HepG2 (cell line): Measurements from ENCODE around the gene DYRK1B. TPM values are rescaled to one million over a fixed set of nuclear protein-coding genes. Genes with fewer than 3 reads are reported as not detected.

ENCODE experiments used
- ATAC-seq: fragments of 200-7000 bp; cut with Tn5 transposase; 3 replicates; pipeline ENCODE4 v1.9.1; 2020; ENCODE audit warnings: mild to moderate bottlenecking, moderate library complexity
- BruUV-seq: library from RNA; stranded (reverse); fragments of 400-500 nt; replicated peaks from 2 replicates; lab custom pipeline; 2021; lab: Mats Ljungman, UMichigan
- CTCF ChIA-PET: fragments of 300-600 bp; formaldehyde crosslinking; extraction: SDS; loops from one replicate; lab custom pipeline; 2021; ENCODE audit warnings: low total read pairs, inconsistent platforms, low intra/inter-chr PET ratio; lab: Yijun Ruan, JAX
- POLR2A ChIA-PET: fragments of 350-600 bp; sonication (Branson Sonifier 250); formaldehyde crosslinking; loops from one replicate; lab custom pipeline; 2020; ENCODE audit warnings: antibody characterized with exemption, inconsistent platforms; lab: Yijun Ruan, JAX
- DNase-seq: peaks from one replicate; pipeline ENCODE4 v3.0.0-alpha.2; 2015; ENCODE audit warnings: low spot score
- FAIRE-seq: peaks from 3 replicates; lab custom pipeline; 2011; peaks lifted over from hg19 to GRCh38; lab: Jason Lieb, UNC
- H2AFZ ChIP-seq: one replicate; pipeline ENCODE4 v1.6.1; 2011; ENCODE audit warnings: low read length, inconsistent platforms
- H3K27ac ChIP-seq: fragments of 300-600 bp; 3 replicates; pipeline ENCODE4 v1.8.0; 2011; ENCODE audit warnings: mixed run types, mild to moderate bottlenecking, mixed read lengths, low read length, inconsistent platforms; ENCODE audit not compliant: insufficient read depth; ENCODE audit errors: extremely low read length
- H3K27me3 ChIP-seq, 2 experiments: fragments of 200-600 bp in 1 of 2; 2 replicates in 1 of 2; 3 replicates in 1 of 2; pipeline versions ENCODE4 v1.6.0 to v1.8.0; 2011; ENCODE audit warnings: low read length in 2 of 2, mild to moderate bottlenecking in 2 of 2, moderate library complexity in 2 of 2, inconsistent platforms in 1 of 2; ENCODE audit not compliant: insufficient read depth in 2 of 2, control insufficient read depth in 1 of 2
- H3K36me3 ChIP-seq, 2 experiments: fragments of 200-600 bp in 1 of 2; replicated peaks in 1 of 2; 2 replicates in 1 of 2; 3 replicates in 1 of 2; pipeline versions ENCODE4 v1.5.1 to v1.8.0; 2011; ENCODE audit warnings: low read length in 2 of 2, inconsistent platforms in 1 of 2; ENCODE audit not compliant: insufficient read depth in 2 of 2, control insufficient read depth in 1 of 2
- H3K4me1 ChIP-seq: 2 replicates; pipeline ENCODE4 v1.5.1; 2012; ENCODE audit warnings: low read length, inconsistent platforms; ENCODE audit not compliant: insufficient read depth
- H3K4me2 ChIP-seq: 2 replicates; pipeline ENCODE4 v1.6.0; 2011; ENCODE audit warnings: low read depth, low read length, inconsistent platforms
- H3K4me3 ChIP-seq, 3 experiments: fragments of 200-600 bp in 1 of 3; sonication (generic), shearing (Covaris generic) in 1 of 3; replicated peaks in 1 of 3; 2 replicates each; pipeline ENCODE4 v1.5.1; 2011 to 2016; ENCODE audit warnings: low read length in 3 of 3, inconsistent platforms in 2 of 3, low read depth in 2 of 3, mild to moderate bottlenecking in 2 of 3, control low read depth in 1 of 3, mixed read lengths in 1 of 3; ENCODE audit not compliant: insufficient read depth in 1 of 3
- H3K79me2 ChIP-seq: one replicate; pipeline ENCODE4 v1.6.1; 2011; ENCODE audit warnings: low read length, inconsistent platforms; ENCODE audit not compliant: insufficient read depth
- H3K9ac ChIP-seq: 2 replicates; pipeline ENCODE4 v1.6.0; 2011; ENCODE audit warnings: mild to moderate bottlenecking, low read depth, low read length, inconsistent platforms; ENCODE audit not compliant: insufficient read depth
- H3K9me3 ChIP-seq: 2 replicates; pipeline ENCODE4 v1.5.1; 2012; ENCODE audit warnings: mild to moderate bottlenecking, low read length
- H4K20me1 ChIP-seq: 2 replicates; pipeline ENCODE4 v1.6.0; 2011; ENCODE audit warnings: inconsistent platforms, mild to moderate bottlenecking, low read length, moderate library complexity; ENCODE audit not compliant: insufficient read depth
- ARNT ChIP-seq: fragments of 450-650 bp; IDR thresholded peaks from 2 replicates; pipeline ENCODE4 v1.6.1; 2017
- HOXA9 ChIP-seq: sonication (generic); formaldehyde crosslinking; IDR thresholded peaks from 2 replicates; pipeline ENCODE4 v1.8.1; 2022; ENCODE audit warnings: missing genetic modification reagents, mild to moderate bottlenecking, moderate library complexity, borderline replicate concordance
- NCOA2 ChIP-seq: sonication (generic); formaldehyde crosslinking; IDR thresholded peaks from 2 replicates; pipeline ENCODE4 v1.8.0; 2022; ENCODE audit warnings: inconsistent platforms
- PRDM10 ChIP-seq: sonication (generic); formaldehyde crosslinking; IDR thresholded peaks from 2 replicates; pipeline ENCODE4 v1.4.0; 2020; ENCODE audit warnings: low read depth, missing genetic modification reagents
- TFE3 ChIP-seq: IDR thresholded peaks from 2 replicates; pipeline ENCODE4 v1.6.1; 2016
- ZNF160 ChIP-seq: sonication (generic); formaldehyde crosslinking; IDR thresholded peaks from 2 replicates; pipeline ENCODE4 v1.8.0; 2022; ENCODE audit warnings: mild to moderate bottlenecking, inconsistent platforms, missing genetic modification reagents
- ZNF432 ChIP-seq: sonication (generic); formaldehyde crosslinking; IDR thresholded peaks from 2 replicates; pipeline ENCODE4 v1.5.0; 2020; ENCODE audit warnings: missing genetic modification reagents, mild to moderate bottlenecking, borderline replicate concordance
- ZNF564 ChIP-seq: sonication (generic); formaldehyde crosslinking; IDR thresholded peaks from 2 replicates; pipeline ENCODE4 v1.8.1; 2023; ENCODE audit warnings: mild to moderate bottlenecking, missing genetic modification reagents
- ZNF629 ChIP-seq: sonication (generic); formaldehyde crosslinking; conservative IDR thresholded peaks from 2 replicates; pipeline ENCODE4 v1.5.0; 2020; ENCODE audit warnings: missing genetic modification reagents
- ZNF768 ChIP-seq: sonication (generic); formaldehyde crosslinking; IDR thresholded peaks from 2 replicates; pipeline ENCODE4 v1.4.0; 2020; ENCODE audit warnings: missing genetic modification reagents
- ZNF770 ChIP-seq: sonication (generic); formaldehyde crosslinking; IDR thresholded peaks from 2 replicates; pipeline ENCODE4 v1.5.0; 2020; ENCODE audit warnings: mild to moderate bottlenecking, missing genetic modification reagents
- WGBS: methylation state at CpG from one replicate; pipeline ENCODE4 v1.1.6; 2017; ENCODE audit warnings: low lambda C conversion rate; 5-methylcytosine and 5-hydroxymethylcytosine counted together
- in situ Hi-C: cut with HindIII; loops from 2 replicates; pipeline ENCODE4 v1.10.0; 2017; ENCODE audit warnings: low pct_unique_long_range_greater_than_20kb; ENCODE audit not compliant: extremely low pct_ligation_motif_present
- intact Hi-C: fragments of 100-400 bp; cut with micrococcal nuclease; formaldehyde crosslinking; loops from one replicate; pipeline ENCODE4 v1.10.0; 2022; ENCODE audit not compliant: unreplicated experiment
- polyA plus RNA-seq, 8 experiments: library from polyadenylated mRNA; depleted of rRNA in 3 of 8; stranded (reverse) in 7 of 8; unstranded in 1 of 8; fragments of >200 nt; fragmentation: Illumina TruSeq in 4 of 8; extraction: Trizol in 4 of 8; gene quantifications; 2 replicates each; pipeline versions ENCODE4 v1.2.1 to v1.2.3, GENCODE V29; 2011 to 2016; ENCODE audit warnings: low read depth in 4 of 8, missing spikeins in 1 of 8, mixed read lengths in 1 of 8; ENCODE audit not compliant: insufficient read depth in 1 of 8
- total RNA-seq, 5 experiments: library from RNA; depleted of rRNA; stranded (reverse); fragments of >200 nt; fragmentation: Illumina TruSeq; extraction: Trizol; gene quantifications; 2 replicates each; pipeline ENCODE4 v1.2.3, GENCODE V29; 2016; ENCODE audit warnings: low read depth in 1 of 5
- TF ChIP-seq, protein P1 (sequence below), 2 experiments: sonication (generic) in 1 of 2; formaldehyde crosslinking in 1 of 2; IDR thresholded peaks; 2 replicates each; pipeline versions ENCODE4 v1.5.1 to v1.6.1; 2011 to 2020; ENCODE audit warnings: borderline replicate concordance in 1 of 2, low read depth in 1 of 2, low read length in 1 of 2, mild to moderate bottlenecking in 1 of 2, missing genetic modification reagents in 1 of 2, moderate library complexity in 1 of 2
- TF ChIP-seq, protein P2 (sequence below): sonication (generic); formaldehyde crosslinking; conservative IDR thresholded peaks from 2 replicates; pipeline ENCODE4 v1.4.0; 2020; ENCODE audit warnings: missing genetic modification reagents

The DYRK1B gene
- total and polyA plus RNA-seq, 2 of the 13 experiments (the other 11 are each of a cell fraction or from before 2014, with no cell fraction given), result 0.82 to 1.3 TPM

- H3K79me2 ChIP-seq, result no peaks in the 10 kb centered on the region
- H3K27ac ChIP-seq, result no peak within 1 kb of the TSS
- FAIRE-seq, result no peak
- H3K4me2 ChIP-seq, result no peak within 1 kb of the TSS
- DNase-seq, result no peak
- intact Hi-C loops (no loop called here), in situ Hi-C loops (no loop called here)
- WGBS, result 1% methylated on average over 4 of the region's 4 CpGs
- CTCF ChIA-PET, result no interaction called here
- H4K20me1 ChIP-seq, result no peaks in the 10 kb centered on the region
- H3K27me3 ChIP-seq, result peaks cover 0 to 9% of the 10 kb centered on the region in 2 experiments; a peak in 2 of 5 replicates
- no TSS peak for BruUV-seq
- no peaks in the 10 kb centered on the region for H3K36me3 ChIP-seq
- no peaks in the 10 kb centered on the region; the same call in 1 of the 2 replicates for H3K4me1 ChIP-seq
- POLR2A ChIA-PET, result no interaction called here
- ATAC-seq, result no peak
- H3K9ac ChIP-seq, result no peak within 1 kb of the TSS
- no peak within 1 kb of the TSS for H3K4me3 ChIP-seq
- no peaks in the 10 kb centered on the region for H3K9me3 ChIP-seq
- no peak within 1 kb of the TSS for H2AFZ ChIP-seq
- TF ChIP-seq, protein P1, sequence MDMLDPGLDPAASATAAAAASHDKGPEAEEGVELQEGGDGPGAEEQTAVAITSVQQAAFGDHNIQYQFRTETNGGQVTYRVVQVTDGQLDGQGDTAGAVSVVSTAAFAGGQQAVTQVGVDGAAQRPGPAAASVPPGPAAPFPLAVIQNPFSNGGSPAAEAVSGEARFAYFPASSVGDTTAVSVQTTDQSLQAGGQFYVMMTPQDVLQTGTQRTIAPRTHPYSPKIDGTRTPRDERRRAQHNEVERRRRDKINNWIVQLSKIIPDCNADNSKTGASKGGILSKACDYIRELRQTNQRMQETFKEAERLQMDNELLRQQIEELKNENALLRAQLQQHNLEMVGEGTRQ (IDR thresholded peaks at IDR 0.05; ENCODE audit: low read depth, low read length), result no peak
- TF ChIP-seq, protein P1 (CRISPR knock-in tag; IDR thresholded peaks at IDR 0.05; ENCODE audit: borderline replicate concordance), result no peak
- TF ChIP-seq ZNF432 (CRISPR knock-in tag) (no peak), TFE3 (no peak), PRDM10 (no peak), ARNT (no peak), ZNF768 (CRISPR knock-in tag) (no peak), ZNF770 (CRISPR knock-in tag) (no peak), HOXA9 (CRISPR knock-in tag) (no peak), ZNF629 (no peak), ZNF160 (CRISPR knock-in tag) (no peak), ZNF564 (no peak), NCOA2 (CRISPR knock-in tag) (no peak)
- TF ChIP-seq, protein P2, sequence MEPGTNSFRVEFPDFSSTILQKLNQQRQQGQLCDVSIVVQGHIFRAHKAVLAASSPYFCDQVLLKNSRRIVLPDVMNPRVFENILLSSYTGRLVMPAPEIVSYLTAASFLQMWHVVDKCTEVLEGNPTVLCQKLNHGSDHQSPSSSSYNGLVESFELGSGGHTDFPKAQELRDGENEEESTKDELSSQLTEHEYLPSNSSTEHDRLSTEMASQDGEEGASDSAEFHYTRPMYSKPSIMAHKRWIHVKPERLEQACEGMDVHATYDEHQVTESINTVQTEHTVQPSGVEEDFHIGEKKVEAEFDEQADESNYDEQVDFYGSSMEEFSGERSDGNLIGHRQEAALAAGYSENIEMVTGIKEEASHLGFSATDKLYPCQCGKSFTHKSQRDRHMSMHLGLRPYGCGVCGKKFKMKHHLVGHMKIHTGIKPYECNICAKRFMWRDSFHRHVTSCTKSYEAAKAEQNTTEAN (CRISPR knock-in tag), result no peak
These were observed 55.2 kb downstream of the DYRK1B start, which contains the start of gene LEUTX for GRCh38 chr19:39778763-39779162. Gene LEUTX, plus strand, starts transcription at chr19:39778854. Its CDS starts 67 bp downstream, at chr19:39778921.
